ENCODE results near the gene AGR3. TPM values are rescaled to one million over a fixed set of nuclear protein-coding genes. Genes with fewer than 3 reads are reported as not detected.
A peak's percentile ranks its signal among the peaks of the same experiment; 100 is the strongest.

AGR3 gene
- total RNA-seq (100 to 1,000 TPM; 115 to 132 TPM), polyA plus RNA-seq (ENCODE audit: insufficient read length in 6 of 6) (10 to 100 TPM in 5 of 6 donors, 1 to 10 TPM in 1; 7.3 to 38.4 (median 24.0) TPM)
- long read RNA-seq, donor 1, transcript AGR3-201 (8 exons, 749 nt): major isoform, 29 of 72 reads
- long read RNA-seq, donor 1, partial matches to known transcripts: 38 of 72 reads
- long read RNA-seq, donor 1, other reads (novel, unspliced or antisense): 5 of 72 reads
- long read RNA-seq, donor 2, partial matches to known transcripts: 8 of 9 reads
- long read RNA-seq, donor 2, other reads (novel, unspliced or antisense): 0 of 9 reads
- long read RNA-seq, donor 3, partial matches to known transcripts: 5 of 6 reads
- long read RNA-seq, donor 3, other reads (novel, unspliced or antisense): 0 of 6 reads
- long read RNA-seq, donor 4, transcript AGR3-201 (8 exons, 749 nt): major isoform, 54 of 86 reads
- long read RNA-seq, donor 4, partial matches to known transcripts: 12 of 86 reads
- long read RNA-seq, donor 4, other reads (novel, unspliced or antisense): 18 of 86 reads
- long read RNA-seq, donor 5, transcript AGR3-201 (8 exons, 749 nt): major isoform, 23 of 75 reads
- long read RNA-seq, donor 5, partial matches to known transcripts: 52 of 75 reads
- long read RNA-seq, donor 5, other reads (novel, unspliced or antisense): 0 of 75 reads
- long read RNA-seq, donor 6, partial matches to known transcripts: 5 of 8 reads
- long read RNA-seq, donor 6, other reads (novel, unspliced or antisense): 0 of 8 reads
- long read RNA-seq, donor 7, transcript AGR3-201 (8 exons, 749 nt): major isoform, 5 of 27 reads
- long read RNA-seq, donor 7, partial matches to known transcripts: 22 of 27 reads
- long read RNA-seq, donor 7, other reads (novel, unspliced or antisense): 0 of 27 reads
- long read RNA-seq, donor 8, transcript AGR3-201 (8 exons, 749 nt): major isoform, 6 of 27 reads
- long read RNA-seq, donor 8, partial matches to known transcripts: 21 of 27 reads
- long read RNA-seq, donor 8, other reads (novel, unspliced or antisense): 0 of 27 reads
- long read RNA-seq, donor 9: 0 reads
- long read RNA-seq, donor 10, transcript AGR3-201 (8 exons, 749 nt): major isoform, 21 of 49 reads
- long read RNA-seq, donor 10, partial matches to known transcripts: 7 of 49 reads
- long read RNA-seq, donor 10, other reads (novel, unspliced or antisense): 21 of 49 reads
- long read RNA-seq, donor 11, partial matches to known transcripts: 0 of 1 reads
- long read RNA-seq, donor 11, other reads (novel, unspliced or antisense): 0 of 1 reads
- long read RNA-seq, donor 12, transcript AGR3-201 (8 exons, 749 nt): major isoform, 16 of 36 reads
- long read RNA-seq, donor 12, partial matches to known transcripts: 17 of 36 reads
- long read RNA-seq, donor 12, other reads (novel, unspliced or antisense): 0 of 36 reads

DNA sequence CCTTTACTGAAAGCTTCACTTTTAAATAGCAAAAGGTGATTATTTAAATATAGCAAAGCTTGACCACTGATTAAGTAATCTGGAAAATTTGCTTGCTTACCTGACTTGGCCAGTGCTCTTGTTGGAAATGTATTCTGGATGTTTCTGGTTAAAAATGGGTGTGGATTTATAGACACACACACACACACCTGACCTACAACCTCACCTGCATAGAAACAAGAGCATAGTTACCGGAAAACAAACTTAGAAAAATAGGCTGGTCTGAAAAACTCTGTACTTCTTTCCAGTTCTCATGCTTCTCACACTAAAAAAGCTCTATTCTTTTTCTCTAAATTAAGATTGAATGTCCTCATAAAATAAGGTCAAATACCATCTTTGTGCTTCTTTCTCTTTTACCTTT is at the start of gene AGR3:
Gene AGR3 (minus strand): TSS at position 140 of the 400 bp plus-strand sequence. CDS start 3,365 bp downstream, outside the sequence.
- DNase-seq (peak in 1 of 4 donors; percentile 50), ATAC-seq (peak; percentile 85)
- peak within 1 kb of the TSS; percentile 63 to 82 for H3K27ac ChIP-seq

DNA sequence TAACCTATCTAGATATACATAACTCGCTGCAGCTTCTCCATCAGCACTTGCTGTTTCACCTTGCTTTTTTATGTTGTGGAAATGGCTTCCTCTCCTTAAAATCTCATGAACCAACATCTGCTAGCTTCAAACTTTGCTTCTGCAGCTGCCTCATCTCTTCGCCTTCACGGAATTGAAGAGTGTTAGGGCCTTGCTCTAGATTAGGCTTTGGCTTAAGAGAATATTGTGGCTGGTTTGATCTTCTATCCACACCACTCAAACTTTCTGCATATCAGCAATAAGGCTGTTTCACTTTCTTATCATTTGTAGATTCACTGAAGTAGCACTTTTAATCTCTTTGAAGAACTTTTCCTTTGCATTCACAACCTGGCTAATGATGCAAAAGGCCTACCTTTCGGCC is 49.2 kb upstream of the AGR3 start:
- no peak for TF ChIP-seq CTCF (IDR thresholded peaks at IDR 0.05)
- Histone ChIP-seq H3K36me3 (no peaks in the 10 kb centered on the region), H3K27ac (no peak overlapping the region), H3K9me3 (no peaks in the 10 kb centered on the region), H3K27me3 (no peaks in the 10 kb centered on the region), H3K4me3 (no peak overlapping the region), H3K4me1 (peaks cover 0 to 42% of the 10 kb centered on the region in 2 donors)
- DNase-seq (no peak), ATAC-seq (no peak)
- intact Hi-C loops (cut with DNase I): no loop called here

More for the DNA sequence above, at the start of gene AGR3:
- Histone ChIP-seq H3K36me3 (no peaks in the 10 kb centered on the region), H3K9me3 (no peaks in the 10 kb centered on the region), H3K4me1 (no peaks in the 10 kb centered on the region), H3K27me3 (no peaks in the 10 kb centered on the region), H3K4me3 (peak within 1 kb of the TSS; percentile 10 to 26)
- intact Hi-C loops (cut with DNase I): no loop called here
- TF ChIP-seq CTCF (IDR thresholded peaks at IDR 0.05): no peak

DNA sequence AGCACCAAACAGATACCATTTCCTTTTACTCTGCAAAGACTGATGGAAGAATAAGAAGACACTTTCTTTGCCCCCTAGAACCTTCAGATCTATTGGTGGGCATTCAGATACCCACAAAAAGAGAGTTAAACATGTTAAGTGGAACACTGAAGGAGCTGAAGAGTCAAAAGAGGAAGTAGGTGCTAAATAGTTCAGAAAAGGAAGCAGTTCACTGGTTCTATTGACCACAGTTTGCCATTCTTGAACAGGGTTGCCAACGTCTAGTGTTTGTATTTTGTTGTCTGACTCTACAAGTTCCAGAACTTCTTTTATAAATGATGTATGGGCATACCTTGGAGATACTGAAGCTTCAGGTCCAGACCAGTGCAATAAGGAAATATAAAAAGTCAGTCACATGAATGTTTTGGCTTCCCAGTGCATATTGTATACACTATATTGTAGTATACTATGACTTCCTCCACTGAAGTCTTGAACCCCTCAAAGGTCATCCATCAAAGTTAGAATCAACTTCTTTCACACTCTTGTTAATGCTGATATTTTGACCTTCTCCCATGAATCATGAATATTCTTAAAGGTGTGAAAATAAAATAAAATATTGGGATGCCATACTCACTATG is 47.5 kb upstream of the AGR3 start:
- intact Hi-C loops (cut with DNase I): no loop called here
- no peak for TF ChIP-seq CTCF (IDR thresholded peaks at IDR 0.05)
- Histone ChIP-seq H3K4me3 (no peak overlapping the region), H3K36me3 (no peaks in the 10 kb centered on the region), H3K4me1 (peaks cover 0 to 46% of the 10 kb centered on the region in 2 donors), H3K9me3 (no peaks in the 10 kb centered on the region), H3K27ac (no peak overlapping the region), H3K27me3 (no peaks in the 10 kb centered on the region)
- no peak for DNase-seq
- peak; percentile 9 for ATAC-seq

- Histone ChIP-seq H3K36me3 (no peaks in the 10 kb centered on the region), H3K27ac (peak overlapping the region; percentile 0 to 57), H3K27me3 (no peaks in the 10 kb centered on the region), H3K4me1 (peaks cover 0 to 37% of the 10 kb centered on the region in 2 donors), H3K9me3 (no peaks in the 10 kb centered on the region), H3K4me3 (no peak overlapping the region)
- intact Hi-C loops (cut with DNase I): no loop called here
- no peak for TF ChIP-seq CTCF (IDR thresholded peaks at IDR 0.05)
- no peak for ATAC-seq
- no peak for DNase-seq
These were observed 45.1 kb upstream of the AGR3 start for GRCh38 chr7:16926861-16927260.
